Gastrocnemius medialis (tissue), 4 donors: ENCODE data around the gene ADGRL3.

ENCODE experiments used
- POLR2A ChIP-seq, 2 donors: fragments of 450-650 bp; IDR thresholded peaks; one replicate each; pipeline ENCODE4 v1.6.1; 2017; ENCODE audit warnings: antibody characterized with exemption in 2 of 2, mild to moderate bottlenecking in 2 of 2, moderate library complexity in 2 of 2
- TF ChIP-seq, protein P1 (sequence below), 5 experiments: fragments of 450-650 bp in 3 of 5; fragments of 200-600 bp in 2 of 5; sonication (generic) in 2 of 5; IDR thresholded peaks in 4 of 5; conservative IDR thresholded peaks in 1 of 5; 1 replicate in 4 of 5; 2 replicates in 1 of 5; pipeline ENCODE4 v1.5.1; 2016 to 2019; ENCODE audit warnings: antibody characterized with exemption in 5 of 5, mild to moderate bottlenecking in 3 of 5, moderate library complexity in 3 of 5

DNA sequence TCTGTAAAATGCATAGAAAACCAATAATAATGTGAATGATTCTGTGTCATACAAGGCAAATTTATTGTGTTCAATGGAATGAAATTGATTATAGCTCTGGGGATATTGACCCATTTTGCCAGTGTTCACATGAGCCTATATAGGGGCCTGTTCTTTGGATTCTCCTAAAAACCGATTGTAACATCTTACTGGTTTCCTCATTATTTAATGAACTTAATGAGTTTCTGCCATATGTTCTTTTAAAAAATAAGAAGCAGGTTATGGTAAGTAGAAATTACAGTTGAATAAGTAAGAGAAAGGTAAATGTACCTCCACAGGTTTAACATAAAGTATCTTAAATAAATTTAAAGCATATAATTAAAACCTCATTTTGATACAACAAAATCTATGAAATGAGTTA is 24.6 kb upstream of the ADGRL3 start:
- TF ChIP-seq, protein P1, sequence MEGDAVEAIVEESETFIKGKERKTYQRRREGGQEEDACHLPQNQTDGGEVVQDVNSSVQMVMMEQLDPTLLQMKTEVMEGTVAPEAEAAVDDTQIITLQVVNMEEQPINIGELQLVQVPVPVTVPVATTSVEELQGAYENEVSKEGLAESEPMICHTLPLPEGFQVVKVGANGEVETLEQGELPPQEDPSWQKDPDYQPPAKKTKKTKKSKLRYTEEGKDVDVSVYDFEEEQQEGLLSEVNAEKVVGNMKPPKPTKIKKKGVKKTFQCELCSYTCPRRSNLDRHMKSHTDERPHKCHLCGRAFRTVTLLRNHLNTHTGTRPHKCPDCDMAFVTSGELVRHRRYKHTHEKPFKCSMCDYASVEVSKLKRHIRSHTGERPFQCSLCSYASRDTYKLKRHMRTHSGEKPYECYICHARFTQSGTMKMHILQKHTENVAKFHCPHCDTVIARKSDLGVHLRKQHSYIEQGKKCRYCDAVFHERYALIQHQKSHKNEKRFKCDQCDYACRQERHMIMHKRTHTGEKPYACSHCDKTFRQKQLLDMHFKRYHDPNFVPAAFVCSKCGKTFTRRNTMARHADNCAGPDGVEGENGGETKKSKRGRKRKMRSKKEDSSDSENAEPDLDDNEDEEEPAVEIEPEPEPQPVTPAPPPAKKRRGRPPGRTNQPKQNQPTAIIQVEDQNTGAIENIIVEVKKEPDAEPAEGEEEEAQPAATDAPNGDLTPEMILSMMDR (IDR thresholded peaks at IDR 0.05 in 4 of 5, conservative IDR thresholded peaks at IDR 0.05 in 1 of 5): no peak
- TF ChIP-seq POLR2A (IDR thresholded peaks at IDR 0.05): no peak
